ENCODE results near the gene UGT3A2. TPM values are rescaled to one million over a fixed set of nuclear protein-coding genes. Genes with fewer than 3 reads are reported as not detected.

Gene UGT3A2
- total and polyA plus RNA-seq, 4 donors, result 0.14 to 0.65 (median 0.18) TPM

DNA sequence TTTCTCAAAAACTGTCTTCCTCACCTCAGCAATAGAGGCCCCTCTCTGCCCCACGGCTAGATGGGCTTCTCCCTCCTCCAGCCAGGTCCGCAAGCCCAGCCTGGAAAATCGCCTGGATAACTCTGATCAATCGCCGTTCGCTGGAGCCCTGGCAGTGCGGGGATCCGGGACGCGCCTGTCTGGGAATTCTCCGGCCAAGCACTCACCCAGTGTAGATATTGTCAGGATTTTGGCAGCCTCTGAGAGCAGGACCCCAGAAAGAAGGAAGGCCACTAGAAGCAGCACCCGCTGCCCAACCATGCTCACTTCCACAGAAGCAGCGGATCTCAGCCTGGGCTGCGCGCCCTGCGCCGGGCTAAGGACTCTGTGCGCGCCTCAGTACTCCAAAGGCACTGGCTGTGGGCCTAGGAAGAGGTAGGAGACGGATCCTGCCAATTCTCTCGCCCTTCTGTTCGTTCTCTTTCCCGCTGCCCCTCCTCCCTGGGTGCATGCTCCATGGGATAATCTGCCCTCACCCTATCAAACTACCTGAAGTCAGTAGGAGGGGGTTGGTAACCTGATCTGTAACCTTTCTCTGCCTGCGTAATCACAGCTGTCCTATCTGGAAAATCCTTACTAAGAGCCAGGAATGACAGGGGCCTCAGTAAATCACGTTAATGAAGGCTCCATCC, 75.6 kb downstream of the UGT3A2 start, which contains the start of gene UGT3A1 (continued):
- TF ChIP-seq REST (IDR thresholded peaks at IDR 0.05) (peak; percentile 84), EGR1 (IDR thresholded peaks at IDR 0.05; ENCODE audit: low read depth in 2 of 2) (peak in 1 of 2 donors; percentile 25), NR2F2 (IDR thresholded peaks at IDR 0.05) (no peak), TAF1 (conservative IDR thresholded peaks at IDR 0.05) (peak; percentile 83)

GRCh38 chr5:35990520-35990919, 76.2 kb downstream of the UGT3A2 start:
- Histone ChIP-seq H3K4me3 (ENCODE audit: low read depth in 1 of 3, low read length in 3 of 3) (peak overlapping the region; percentile 48 to 87 (median 65)), H3K27ac (ENCODE audit: low read depth in 1 of 2, low read length in 2 of 2) (peak overlapping the region; percentile 72 to 85), H3K36me3 (ENCODE audit: control insufficient read depth in 4 of 4, insufficient read depth in 3 of 4, low read depth in 1 of 4, low read length in 3 of 4) (no peaks in the 10 kb centered on the region), H3K4me1 (ENCODE audit: control insufficient read depth in 4 of 4, insufficient read depth in 4 of 4, low read length in 3 of 4) (peaks cover 0 to 18% (median 9%) of the 10 kb centered on the region in 4 donors), H3K9me3 (ENCODE audit: control insufficient read depth in 4 of 4, low read length in 3 of 4) (no peaks in the 10 kb centered on the region), H3K27me3 (ENCODE audit: control insufficient read depth in 4 of 4, insufficient read depth in 4 of 4, low read length in 3 of 4) (no peaks in the 10 kb centered on the region), H3K9ac (ENCODE audit: low read depth in 1 of 2, low read length in 2 of 2) (peak overlapping the region; percentile 36 to 85)
- WGBS, result 15% methylated on average over 12 of the region's 12 CpGs
- TF ChIP-seq HNF4A (conservative IDR thresholded peaks at IDR 0.05) (peak in 1 of 2 donors; percentile 10), NR2F2 (IDR thresholded peaks at IDR 0.05) (no peak), GABPA (IDR thresholded peaks at IDR 0.05 in 1 of 2, conservative IDR thresholded peaks at IDR 0.05 in 1 of 2) (no peak), EGR1 (IDR thresholded peaks at IDR 0.05; ENCODE audit: low read depth in 2 of 2) (no peak), RAD21 (IDR thresholded peaks at IDR 0.05) (peak in 1 of 2 donors; percentile 40), CTCF (IDR thresholded peaks at IDR 0.05; ENCODE audit: low read depth, low read length, missing input control) (no peak), REST (IDR thresholded peaks at IDR 0.05) (no peak), FOXA2 (IDR thresholded peaks at IDR 0.05) (no peak), RXRA (IDR thresholded peaks at IDR 0.05) (no peak), SP1 (IDR thresholded peaks at IDR 0.05) (no peak), FOXA1 (IDR thresholded peaks at IDR 0.05) (no peak), JUND (IDR thresholded peaks at IDR 0.05) (no peak), YY1 (IDR thresholded peaks at IDR 0.05) (peak; percentile 50), HNF4G (IDR thresholded peaks at IDR 0.05) (no peak), TAF1 (conservative IDR thresholded peaks at IDR 0.05) (no peak)
- TF ChIP-seq, protein P1, sequence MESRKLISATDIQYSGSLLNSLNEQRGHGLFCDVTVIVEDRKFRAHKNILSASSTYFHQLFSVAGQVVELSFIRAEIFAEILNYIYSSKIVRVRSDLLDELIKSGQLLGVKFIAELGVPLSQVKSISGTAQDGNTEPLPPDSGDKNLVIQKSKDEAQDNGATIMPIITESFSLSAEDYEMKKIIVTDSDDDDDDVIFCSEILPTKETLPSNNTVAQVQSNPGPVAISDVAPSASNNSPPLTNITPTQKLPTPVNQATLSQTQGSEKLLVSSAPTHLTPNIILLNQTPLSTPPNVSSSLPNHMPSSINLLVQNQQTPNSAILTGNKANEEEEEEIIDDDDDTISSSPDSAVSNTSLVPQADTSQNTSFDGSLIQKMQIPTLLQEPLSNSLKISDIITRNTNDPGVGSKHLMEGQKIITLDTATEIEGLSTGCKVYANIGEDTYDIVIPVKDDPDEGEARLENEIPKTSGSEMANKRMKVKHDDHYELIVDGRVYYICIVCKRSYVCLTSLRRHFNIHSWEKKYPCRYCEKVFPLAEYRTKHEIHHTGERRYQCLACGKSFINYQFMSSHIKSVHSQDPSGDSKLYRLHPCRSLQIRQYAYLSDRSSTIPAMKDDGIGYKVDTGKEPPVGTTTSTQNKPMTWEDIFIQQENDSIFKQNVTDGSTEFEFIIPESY (IDR thresholded peaks at IDR 0.05), result no peak
- TF ChIP-seq, protein P2, sequence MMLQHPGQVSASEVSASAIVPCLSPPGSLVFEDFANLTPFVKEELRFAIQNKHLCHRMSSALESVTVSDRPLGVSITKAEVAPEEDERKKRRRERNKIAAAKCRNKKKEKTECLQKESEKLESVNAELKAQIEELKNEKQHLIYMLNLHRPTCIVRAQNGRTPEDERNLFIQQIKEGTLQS (IDR thresholded peaks at IDR 0.05), result no peak
- no peak for DNase-seq (ENCODE audit: low spot score)
